A673 (cell line): ENCODE data around the gene FOXK1.

Source experiments
- CTCF ChIP-seq: fragments of 300-800, 200-600 bp; sonication (generic); conservative IDR thresholded peaks from 2 replicates; pipeline ENCODE4 v1.5.1; 2017; ENCODE audit warnings: low read depth, mild to moderate bottlenecking, antibody characterized with exemption, low read length, moderate library complexity, mixed read lengths
- EZH2 ChIP-seq: fragments of 200-600 bp; sonication (generic); IDR thresholded peaks from 2 replicates; pipeline ENCODE4 v1.6.1; 2017; ENCODE audit warnings: borderline replicate concordance, low read depth, mild to moderate bottlenecking, mixed read lengths, antibody characterized with exemption, low read length; ENCODE audit not compliant: poor library complexity, severe bottlenecking

- TF ChIP-seq CTCF (no peak), EZH2 (no peak)
Observed at GRCh38 chr7:4682621-4683042, 537 bp downstream of the FOXK1 start.
